Neural progenitor cell (in vitro differentiated cells): Measurements from ENCODE around the gene NPTX1. TPM values are rescaled to one million over a fixed set of nuclear protein-coding genes. Genes with fewer than 3 reads are reported as not detected.

ENCODE experiments used
- DNase-seq: peaks from one replicate; pipeline ENCODE4 v3.0.0-alpha.2; 2016; ENCODE audit warnings: low spot score
- H2AFZ ChIP-seq: fragments of 200-600 bp; sonication (generic); replicated peaks from 2 replicates; pipeline ENCODE4 v1.6.1; 2016; ENCODE audit warnings: antibody characterized with exemption
- H3F3A ChIP-seq: fragments of 200-600 bp; sonication (generic); 2 replicates; pipeline ENCODE4 v1.6.1; 2016; ENCODE audit warnings: antibody characterized with exemption, low read depth
- H3K27ac ChIP-seq: fragments of 200-600 bp; sonication (generic); 2 replicates; pipeline ENCODE4 v1.5.1; 2016; ENCODE audit warnings: mild to moderate bottlenecking
- H3K27me3 ChIP-seq: fragments of 200-600 bp; sonication (generic); 2 replicates; pipeline ENCODE4 v1.6.1; 2016; ENCODE audit warnings: mild to moderate bottlenecking, moderate library complexity
- H3K36me3 ChIP-seq: fragments of 200-600 bp; sonication (generic); 2 replicates; pipeline ENCODE4 v1.5.1; 2016
- H3K4me1 ChIP-seq: fragments of 200-600 bp; sonication (generic); 2 replicates; pipeline ENCODE4 v1.6.1; 2016; ENCODE audit warnings: mixed run types
- H3K4me2 ChIP-seq: fragments of 200-600 bp; sonication (generic); 2 replicates; pipeline ENCODE4 v1.6.1; 2016
- H3K4me3 ChIP-seq: fragments of 200-600 bp; sonication (generic); 2 replicates; pipeline ENCODE4 v1.5.1; 2016
- H3K79me2 ChIP-seq: fragments of 200-600 bp; sonication (generic); 2 replicates; pipeline ENCODE4 v1.6.1; 2016; ENCODE audit warnings: low read depth
- H3K9ac ChIP-seq: fragments of 200-600 bp; sonication (generic); 2 replicates; pipeline ENCODE4 v1.6.1; 2016
- H3K9me3 ChIP-seq: fragments of 200-600 bp; sonication (generic); 2 replicates; pipeline ENCODE4 v1.5.1; 2016; ENCODE audit warnings: low read depth
- H4K20me1 ChIP-seq: fragments of 200-600 bp; sonication (generic); 2 replicates; pipeline ENCODE4 v1.6.1; 2016; ENCODE audit warnings: low read depth
- H3K27ac Mint-ChIP-seq: 3 replicates; pipeline ENCODE4 v1.8.0; 2021; ENCODE audit warnings: mixed read lengths
- H3K27me3 Mint-ChIP-seq: 2 replicates; pipeline ENCODE4 v1.8.0; 2022; ENCODE audit warnings: low read depth, mild to moderate bottlenecking, inconsistent platforms, moderate library complexity, mixed read lengths; ENCODE audit not compliant: insufficient read depth
- H3K36me3 Mint-ChIP-seq: 3 replicates; pipeline ENCODE4 v1.8.0; 2021; ENCODE audit warnings: mixed read lengths
- H3K4me1 Mint-ChIP-seq: 3 replicates; pipeline ENCODE4 v1.8.0; 2021; ENCODE audit warnings: mixed read lengths
- H3K4me3 Mint-ChIP-seq: 3 replicates; pipeline ENCODE4 v1.8.0; 2021; ENCODE audit warnings: mild to moderate bottlenecking, moderate library complexity, mixed read lengths
- H3K9me3 Mint-ChIP-seq: 3 replicates; pipeline ENCODE4 v1.8.0; 2020; ENCODE audit warnings: mixed read lengths
- EZH2 ChIP-seq: fragments of 200-600 bp; sonication (generic); IDR thresholded peaks from 2 replicates; pipeline ENCODE4 v1.6.1; 2017; ENCODE audit warnings: antibody characterized with exemption, mild to moderate bottlenecking, moderate library complexity
- EZH2phosphoT487 ChIP-seq: fragments of 200-600 bp; sonication (generic); IDR thresholded peaks from 2 replicates; pipeline ENCODE4 v1.6.1; 2017; ENCODE audit warnings: antibody characterized with exemption
- total RNA-seq: library from RNA; depleted of rRNA; stranded (reverse); fragments of >200 nt; gene quantifications from 2 replicates; pipeline ENCODE4 v1.2.3, GENCODE V29; 2015; ENCODE audit warnings: low replicate concordance
- TF ChIP-seq, protein P1 (sequence below): fragments of 200-600 bp; sonication (generic); IDR thresholded peaks from 2 replicates; pipeline ENCODE4 v1.5.1; 2017; ENCODE audit warnings: antibody characterized with exemption, mild to moderate bottlenecking

The NPTX1 gene
- total RNA-seq, 1 donor from 2014 or later = 2.6 TPM

- no peaks in the 10 kb centered on the region for H3K9me3 ChIP-seq
- H3F3A ChIP-seq = no peaks in the 10 kb centered on the region
- TF ChIP-seq EZH2phosphoT487 = no peak
- no peak for TF ChIP-seq EZH2
- TF ChIP-seq, protein P1, sequence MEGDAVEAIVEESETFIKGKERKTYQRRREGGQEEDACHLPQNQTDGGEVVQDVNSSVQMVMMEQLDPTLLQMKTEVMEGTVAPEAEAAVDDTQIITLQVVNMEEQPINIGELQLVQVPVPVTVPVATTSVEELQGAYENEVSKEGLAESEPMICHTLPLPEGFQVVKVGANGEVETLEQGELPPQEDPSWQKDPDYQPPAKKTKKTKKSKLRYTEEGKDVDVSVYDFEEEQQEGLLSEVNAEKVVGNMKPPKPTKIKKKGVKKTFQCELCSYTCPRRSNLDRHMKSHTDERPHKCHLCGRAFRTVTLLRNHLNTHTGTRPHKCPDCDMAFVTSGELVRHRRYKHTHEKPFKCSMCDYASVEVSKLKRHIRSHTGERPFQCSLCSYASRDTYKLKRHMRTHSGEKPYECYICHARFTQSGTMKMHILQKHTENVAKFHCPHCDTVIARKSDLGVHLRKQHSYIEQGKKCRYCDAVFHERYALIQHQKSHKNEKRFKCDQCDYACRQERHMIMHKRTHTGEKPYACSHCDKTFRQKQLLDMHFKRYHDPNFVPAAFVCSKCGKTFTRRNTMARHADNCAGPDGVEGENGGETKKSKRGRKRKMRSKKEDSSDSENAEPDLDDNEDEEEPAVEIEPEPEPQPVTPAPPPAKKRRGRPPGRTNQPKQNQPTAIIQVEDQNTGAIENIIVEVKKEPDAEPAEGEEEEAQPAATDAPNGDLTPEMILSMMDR = no peak
- no peak overlapping the region for H3K4me2 ChIP-seq
- H3K27ac Mint-ChIP-seq = no peak overlapping the region
- no peaks in the 10 kb centered on the region for H3K79me2 ChIP-seq
- no peak for DNase-seq
- H3K4me3 Mint-ChIP-seq = no peak overlapping the region
- H3K4me1 ChIP-seq = peaks cover 13% of the 10 kb centered on the region
- H3K27ac ChIP-seq = no peak overlapping the region
- H3K9me3 Mint-ChIP-seq = no peaks in the 10 kb centered on the region
- H3K36me3 Mint-ChIP-seq = no peaks in the 10 kb centered on the region
- peaks cover 4% of the 10 kb centered on the region for H4K20me1 ChIP-seq
- peaks cover 2% of the 10 kb centered on the region for H3K27me3 Mint-ChIP-seq
- H3K36me3 ChIP-seq = no peaks in the 10 kb centered on the region
- no peak overlapping the region for H3K9ac ChIP-seq
- H3K27me3 ChIP-seq = no peaks in the 10 kb centered on the region
- no peak overlapping the region for H2AFZ ChIP-seq
- H3K4me1 Mint-ChIP-seq = peaks cover 4% of the 10 kb centered on the region
- no peak overlapping the region for H3K4me3 ChIP-seq
Measured at GRCh38 chr17:80425835-80426426, 50.5 kb downstream of the NPTX1 start.

GRCh38 chr17:80424878-80425765 is 51.3 kb downstream of the NPTX1 start:
- Histone ChIP-seq H3K36me3 (no peaks in the 10 kb centered on the region), H3K4me2 (no peak overlapping the region), H3K4me3 (no peak overlapping the region), H4K20me1 (peaks cover 4% of the 10 kb centered on the region), H3K27me3 (no peaks in the 10 kb centered on the region), H3K9me3 (no peaks in the 10 kb centered on the region), H3K79me2 (no peaks in the 10 kb centered on the region), H2AFZ (no peak overlapping the region), H3K27ac (no peak overlapping the region), H3F3A (no peaks in the 10 kb centered on the region), H3K4me1 (peaks cover 13% of the 10 kb centered on the region), H3K9ac (no peak overlapping the region)
- DNase-seq = peak; percentile 37
- Mint-ChIP-seq H3K9me3 (no peaks in the 10 kb centered on the region), H3K4me3 (no peak overlapping the region), H3K4me1 (peaks cover 4% of the 10 kb centered on the region), H3K27ac (no peak overlapping the region), H3K36me3 (no peaks in the 10 kb centered on the region), H3K27me3 (peaks cover 2% of the 10 kb centered on the region)
- TF ChIP-seq, protein P1 = no peak
- no peak for TF ChIP-seq EZH2
- TF ChIP-seq EZH2phosphoT487 = no peak

DNA sequence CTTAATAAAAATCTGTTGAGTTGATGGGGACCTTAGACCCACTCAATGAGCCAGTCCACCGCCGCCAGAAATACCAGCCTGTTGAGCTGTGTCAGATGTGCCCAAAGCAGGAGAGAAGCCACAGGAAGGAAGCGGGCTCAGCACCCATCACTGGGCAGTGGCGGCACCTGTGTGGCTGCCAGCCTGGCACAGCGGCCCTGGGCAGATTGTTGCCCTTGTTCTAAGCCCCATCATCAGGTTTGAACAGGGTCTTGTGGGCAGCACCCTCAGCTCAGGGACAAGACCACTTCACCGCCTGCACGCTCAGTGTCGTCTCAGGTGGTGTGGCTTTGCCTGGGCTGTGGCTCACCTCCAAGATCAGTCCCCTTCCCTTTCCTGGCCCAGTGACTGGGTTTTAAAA is 52.1 kb downstream of the NPTX1 start:
- H3K4me3 Mint-ChIP-seq = no peak overlapping the region
- no peak for DNase-seq
- H3K9ac ChIP-seq = no peak overlapping the region
- H3K27ac ChIP-seq = no peak overlapping the region
- no peaks in the 10 kb centered on the region for H3K36me3 ChIP-seq
- H3K27me3 ChIP-seq = no peaks in the 10 kb centered on the region
- peaks cover 4% of the 10 kb centered on the region for H3K4me1 Mint-ChIP-seq
- TF ChIP-seq, protein P1 = no peak
- no peak for TF ChIP-seq EZH2
- TF ChIP-seq EZH2phosphoT487 = no peak
- H3K9me3 Mint-ChIP-seq = no peaks in the 10 kb centered on the region
- no peaks in the 10 kb centered on the region for H3K79me2 ChIP-seq
- no peak overlapping the region for H2AFZ ChIP-seq
- no peak overlapping the region for H3K4me3 ChIP-seq
- H3K36me3 Mint-ChIP-seq = peaks cover 5% of the 10 kb centered on the region
- H3K9me3 ChIP-seq = no peaks in the 10 kb centered on the region
- peaks cover 13% of the 10 kb centered on the region for H3K4me1 ChIP-seq
- no peaks in the 10 kb centered on the region for H3F3A ChIP-seq
- H4K20me1 ChIP-seq = peaks cover 7% of the 10 kb centered on the region
- no peak overlapping the region for H3K27ac Mint-ChIP-seq
- H3K4me2 ChIP-seq = no peak overlapping the region
- H3K27me3 Mint-ChIP-seq = peaks cover 4% of the 10 kb centered on the region
